Fibroblast of skin of left biceps (primary cell): ENCODE measurements around the gene REN.

Source experiments
- DNase-seq, 2 experiments: peaks; one replicate each; pipeline ENCODE4 v3.0.0-alpha.2; 2013; ENCODE audit warnings: low read depth in 2 of 2

REN gene

GRCh38 chr1:204110894-204111633, 55.1 kb downstream of the REN start:
- DNase-seq, result no peak

DNA sequence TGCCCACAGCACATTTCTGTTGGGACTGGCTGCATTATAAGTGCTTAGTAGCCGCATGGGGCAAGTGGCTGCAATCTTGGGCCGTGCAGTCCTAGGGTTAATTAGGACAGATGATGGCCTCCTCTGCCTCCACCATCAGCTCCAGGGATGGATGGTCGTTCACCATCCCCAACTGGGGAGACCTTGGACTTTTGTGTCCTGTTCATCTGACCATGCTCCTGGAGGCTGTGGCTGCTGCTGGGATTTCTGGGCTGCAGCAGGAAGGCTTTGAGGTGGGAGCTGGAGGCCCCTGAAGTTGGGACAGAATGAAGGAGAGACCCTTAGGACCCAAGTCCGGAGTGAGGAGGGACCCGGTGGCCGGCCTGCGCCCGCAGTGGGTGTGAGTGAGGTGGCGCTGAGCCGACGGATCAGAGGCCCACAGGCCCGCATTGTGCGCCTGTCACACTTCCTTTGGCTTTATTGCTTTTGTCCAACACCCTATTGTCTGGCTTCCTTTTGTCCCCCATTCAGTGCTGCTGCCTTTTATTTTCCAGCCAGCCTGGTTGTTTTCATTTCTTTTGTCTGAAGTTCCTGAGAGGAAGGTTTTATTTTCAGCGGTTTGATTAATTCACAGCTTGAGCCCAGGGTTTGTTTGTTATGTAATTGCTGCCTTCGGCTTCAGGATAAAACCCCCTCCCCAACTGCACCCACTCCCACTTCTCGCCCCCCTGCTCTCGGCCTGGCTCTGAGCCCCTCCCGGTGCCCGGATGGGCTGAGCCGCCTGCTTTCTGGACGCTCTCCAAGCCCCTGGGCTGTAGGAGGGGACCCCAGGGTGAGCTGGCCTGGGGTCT, 57.6 kb downstream of the REN start:
- DNase-seq, result no peak

GRCh38 chr1:204107892-204108291, 58.2 kb downstream of the REN start:
- DNase-seq, result no peak

DNA sequence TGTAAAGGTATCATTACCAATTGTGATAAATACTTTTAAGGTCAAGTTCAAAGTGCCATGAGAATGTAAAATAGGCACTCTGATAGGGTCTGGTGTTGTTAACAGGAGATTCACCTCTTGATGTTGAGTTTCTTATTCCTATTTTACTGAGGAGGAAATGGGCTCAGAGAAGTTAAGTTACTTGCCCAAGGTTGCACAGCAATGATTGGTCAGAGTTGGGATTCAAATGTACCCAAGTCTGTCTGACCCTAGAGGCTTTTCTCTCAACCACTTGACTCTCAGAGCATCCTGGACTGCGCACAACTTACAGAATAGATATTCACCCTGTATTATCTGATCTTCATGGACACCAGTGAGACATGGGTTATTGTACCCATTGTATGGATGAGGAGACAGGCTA, 59.3 kb downstream of the REN start:
- DNase-seq, result no peak

- DNase-seq, result no peak
Measured at GRCh38 chr1:204105131-204105515, 61.0 kb downstream of the REN start.
